ENCODE results near the gene DNM2. TPM values are rescaled to one million over a fixed set of nuclear protein-coding genes. Genes with fewer than 3 reads are reported as not detected.

DNM2 gene
- total and polyA plus RNA-seq, 2 of the 13 experiments (the other 11 are each of a cell fraction or from before 2014, with no cell fraction given): 41.7 to 59.8 TPM

- TF ChIP-seq ZBED4 (CRISPR knock-in tag; IDR thresholded peaks at IDR 0.05; ENCODE audit: borderline replicate concordance): no peak
- TF ChIP-seq PAXIP1 (CRISPR knock-in tag; conservative IDR thresholded peaks at IDR 0.05): no peak
- 0 out of 2 replicates have a peak, but pooled peaks have one; percentile 27 for TF ChIP-seq HIC2 (CRISPR knock-in tag; IDR thresholded peaks at IDR 0.05; ENCODE audit: low read depth)
- TF ChIP-seq SMC3 (IDR thresholded peaks at IDR 0.05; ENCODE audit: low read length): peak; percentile 30
- no peak for TF ChIP-seq ZNF883 (CRISPR knock-in tag; IDR thresholded peaks at IDR 0.05; ENCODE audit: not compliant biosample characterization)
- TF ChIP-seq YY1 (IDR thresholded peaks at IDR 0.05; ENCODE audit: insufficient read depth, insufficient replicate concordance, low read depth, low read length): peak; percentile 35
- peak; percentile 35; the same call in 1 of the 2 replicates for TF ChIP-seq ZNF740 (CRISPR knock-in tag; IDR thresholded peaks at IDR 0.05)
- no peak for TF ChIP-seq ZNF773 (CRISPR knock-in tag; IDR thresholded peaks at IDR 0.05; ENCODE audit: borderline replicate concordance)
- TF ChIP-seq PATZ1 (CRISPR knock-in tag; IDR thresholded peaks at IDR 0.05): peak; percentile 80
- no peak for TF ChIP-seq ZNF207 (IDR thresholded peaks at IDR 0.05; ENCODE audit: borderline replicate concordance)
- TF ChIP-seq MAFG (CRISPR knock-in tag; IDR thresholded peaks at IDR 0.05): no peak
- TF ChIP-seq ELF4 (CRISPR knock-in tag; IDR thresholded peaks at IDR 0.05; ENCODE audit: borderline replicate concordance): no peak
- TF ChIP-seq SP4 (CRISPR knock-in tag; IDR thresholded peaks at IDR 0.05): no peak
- no peak for TF ChIP-seq ZNF781 (CRISPR knock-in tag; IDR thresholded peaks at IDR 0.05; ENCODE audit: borderline replicate concordance, not compliant biosample characterization)
These were observed 140.4 kb downstream of the DNM2 start (continued) for GRCh38 chr19:10858204-10858828.

Data from HepG2 (cell line).